ENCODE results near the gene PSMD9.

GRCh38 chr12:121927813-121928212 lies 39.2 kb downstream of the PSMD9 start:
- TF ChIP-seq CTCF (IDR thresholded peaks at IDR 0.05; ENCODE audit: insufficient read depth, low read length, poor library complexity, severe bottlenecking) (no peak), EZH2phosphoT487 (conservative IDR thresholded peaks at IDR 0.05; ENCODE audit: low read length) (no peak)

Measured in SU-DHL-6 (cell line).